ENCODE data around the gene SECISBP2.
"Not testable (repeated sequence)": the region's sequence is repeated elsewhere in the genome, so short reads cannot be mapped to it uniquely, and the experiment has no call there.

SECISBP2 gene

GRCh38 chr9:89318123-89319014 is at the start of gene SECISBP2:
TSS of gene SECISBP2 (plus strand) at chr9:89318500. CDS start at chr9:89318577, 77 bp downstream.
- ATAC-seq, result peak; percentile 92 to 93

GRCh38 chr9:89273528-89274279 is 44.6 kb upstream of the SECISBP2 start:
- no peak for ATAC-seq

GRCh38 chr9:89274838-89275237 is 43.5 kb upstream of the SECISBP2 start:
- ATAC-seq, result peak; percentile 32 to 43

GRCh38 chr9:89276040-89276439 is 42.3 kb upstream of the SECISBP2 start:
- ATAC-seq, result not testable (repeated sequence)

GRCh38 chr9:89277043-89277442 is 41.3 kb upstream of the SECISBP2 start:
- ATAC-seq, result no peak

GRCh38 chr9:89277454-89277853 is 40.8 kb upstream of the SECISBP2 start:
- peak in 1 of 2 donors; percentile 36 for ATAC-seq

- no peak for ATAC-seq
These were observed 39.7 kb upstream of the SECISBP2 start for GRCh38 chr9:89278551-89278950.

- no peak for ATAC-seq
These were observed 39.1 kb upstream of the SECISBP2 start for GRCh38 chr9:89278997-89279739.

- ATAC-seq, result no peak
These were observed 37.2 kb upstream of the SECISBP2 start for GRCh38 chr9:89281106-89281505.

GRCh38 chr9:89282248-89282968 is 35.9 kb upstream of the SECISBP2 start:
- ATAC-seq, result not testable (repeated sequence)

- no peak for ATAC-seq
These were observed 34.2 kb upstream of the SECISBP2 start for GRCh38 chr9:89284076-89284475.

GRCh38 chr9:89291741-89292140 is 26.6 kb upstream of the SECISBP2 start:
- ATAC-seq, result no peak

GRCh38 chr9:89293014-89293413 is 25.3 kb upstream of the SECISBP2 start:
- ATAC-seq, result no peak

GRCh38 chr9:89295400-89295799 is 22.9 kb upstream of the SECISBP2 start:
- ATAC-seq, result no peak

- not testable (repeated sequence) for ATAC-seq
These were observed 16.3 kb upstream of the SECISBP2 start for GRCh38 chr9:89301996-89302395.

GRCh38 chr9:89304020-89304833 is 14.1 kb upstream of the SECISBP2 start:
- ATAC-seq, result no peak

- no peak for ATAC-seq
These were observed 13.5 kb upstream of the SECISBP2 start for GRCh38 chr9:89304834-89305188.

- ATAC-seq, result no peak
These were observed 12.4 kb upstream of the SECISBP2 start for GRCh38 chr9:89305868-89306267.

- no peak for ATAC-seq
These were observed 9.1 kb upstream of the SECISBP2 start for GRCh38 chr9:89309166-89309565.

- ATAC-seq, result no peak
These were observed 8.5 kb upstream of the SECISBP2 start for GRCh38 chr9:89309608-89310474.

All from activated CD4-positive, CD25-positive, alpha-beta regulatory T cell treated with anti-CD3 and anti-CD28 coated beads, Interleukin-2, amount 50 U/mL, for 24 hours (primary cell).